8988T (cell line): Measurements from ENCODE around the gene FCRLB.
"Not testable (repeated sequence)": the region's sequence is repeated elsewhere in the genome, so short reads cannot be mapped to it uniquely, and the experiment has no call there.

ENCODE experiments used
- DNase-seq: peaks from one replicate; pipeline ENCODE4 v3.0.0; 2011

The FCRLB gene

GRCh38 chr1:161721738-161722343 is 497 bp downstream of the FCRLB start:
- DNase-seq = no peak

DNA sequence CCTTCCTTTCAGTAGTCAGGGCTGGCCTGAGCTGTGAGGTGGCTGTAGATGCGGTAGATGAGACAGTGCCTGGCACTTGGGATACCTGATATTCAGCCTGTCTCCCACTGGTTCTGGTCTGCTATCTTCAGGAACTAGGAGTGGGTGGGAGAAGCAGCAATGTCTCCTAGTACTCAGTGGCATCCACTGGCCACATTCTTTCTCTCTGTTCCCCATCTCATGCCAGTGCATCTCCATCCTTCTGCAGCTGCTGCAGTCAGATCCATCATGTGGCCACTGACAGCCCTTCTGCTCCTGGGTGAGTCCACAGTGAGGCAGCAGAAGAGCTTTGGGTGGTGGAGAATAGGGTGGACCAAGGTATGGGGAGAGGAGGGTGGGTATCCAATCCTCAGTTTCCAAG is 1.1 kb downstream of the FCRLB start:
- no peak for DNase-seq

- DNase-seq = no peak
These were observed 2.3 kb downstream of the FCRLB start for GRCh38 chr1:161723459-161724141.

DNA sequence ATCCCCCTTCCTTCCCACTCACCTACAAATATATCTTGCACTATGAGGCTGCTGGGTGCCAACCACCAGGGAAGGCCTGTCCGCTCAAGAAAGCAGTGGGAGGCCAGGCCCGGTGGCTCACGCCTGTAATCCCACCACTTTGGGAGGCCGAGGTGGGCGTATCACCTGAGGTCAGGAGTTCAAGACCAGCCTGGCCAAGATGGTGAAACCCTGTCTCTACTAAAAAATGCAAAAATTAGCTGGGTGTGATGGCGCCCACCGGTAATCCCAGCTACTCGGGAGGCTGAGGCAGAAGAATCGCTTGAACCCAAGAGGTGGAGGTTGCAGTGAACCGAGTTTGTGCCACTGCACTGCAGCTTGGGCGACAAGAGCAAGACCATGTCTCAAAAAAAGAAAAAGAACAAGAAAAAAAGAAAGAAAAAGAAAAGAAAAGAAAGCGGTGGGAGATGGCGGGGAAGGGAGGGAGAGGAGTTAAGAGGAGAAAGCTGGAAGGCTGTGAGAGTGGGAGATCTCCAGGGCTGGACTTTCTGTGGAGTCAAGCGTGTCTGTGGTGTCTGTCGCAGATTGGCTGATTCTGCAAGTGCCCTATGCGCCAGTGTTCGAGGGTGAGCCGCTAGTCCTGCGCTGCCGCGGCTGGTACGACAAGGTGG is 4.0 kb downstream of the FCRLB start:
- not testable (repeated sequence) for DNase-seq

DNA sequence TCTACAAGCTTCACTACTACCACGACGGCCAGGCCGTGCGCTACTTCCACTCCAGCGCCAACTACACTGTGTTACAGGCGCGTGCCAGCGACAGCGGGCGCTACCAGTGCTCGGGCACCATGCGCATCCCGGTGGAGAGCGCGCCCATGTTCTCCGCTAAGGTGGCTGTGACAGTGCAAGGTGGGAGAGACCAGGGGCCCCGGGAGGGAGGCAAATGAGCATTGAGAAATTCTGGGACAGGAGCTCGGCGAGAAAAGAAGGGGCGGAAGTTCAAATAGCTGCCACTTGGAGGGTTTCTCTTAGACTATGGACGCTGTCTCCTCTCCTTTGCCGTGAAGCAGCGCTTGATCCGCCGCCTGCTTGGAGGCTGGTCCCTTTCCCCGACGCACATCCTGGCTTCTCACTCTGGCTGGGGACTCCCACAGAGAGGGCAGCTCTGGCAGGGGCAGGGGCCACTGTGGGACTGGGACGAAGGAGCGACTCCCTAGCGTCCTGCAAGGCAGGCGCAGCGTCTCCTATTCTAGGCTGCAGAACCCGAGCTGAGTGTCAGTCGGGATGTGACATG is 4.6 kb downstream of the FCRLB start:
- no peak for DNase-seq

GRCh38 chr1:161726473-161727255 is 5.3 kb downstream of the FCRLB start:
- peak; percentile 69 for DNase-seq

DNA sequence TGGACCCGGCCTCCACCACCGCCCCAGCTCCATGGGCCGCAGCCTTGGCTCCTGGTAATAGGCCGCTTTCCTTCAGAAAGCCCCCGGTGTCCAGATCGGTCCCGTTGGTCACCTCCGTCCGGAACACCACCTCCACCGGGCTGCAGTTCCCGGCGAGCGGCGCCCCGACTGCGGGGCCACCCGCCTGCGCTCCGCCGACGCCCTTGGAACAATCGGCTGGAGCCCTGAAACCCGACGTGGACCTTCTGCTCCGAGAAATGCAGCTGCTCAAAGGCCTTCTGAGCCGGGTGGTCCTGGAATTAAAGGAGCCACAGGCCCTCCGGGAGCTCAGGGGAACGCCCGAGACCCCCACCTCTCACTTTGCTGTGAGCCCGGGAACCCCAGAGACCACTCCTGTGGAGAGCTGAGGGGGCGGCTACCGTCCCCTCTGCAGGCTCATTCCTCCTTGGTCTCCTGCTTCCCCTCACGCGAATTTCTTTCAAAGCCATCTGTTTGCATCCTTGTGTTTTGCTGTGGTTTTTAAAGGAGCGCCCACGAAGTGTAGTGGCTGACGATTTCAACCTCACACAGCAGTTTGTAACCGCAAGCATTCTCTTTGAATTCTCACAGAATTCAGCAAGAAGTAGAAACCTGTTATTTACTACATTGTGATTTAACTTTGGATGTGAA is 6.0 kb downstream of the FCRLB start:
- DNase-seq = no peak

GRCh38 chr1:161728376-161729226 is 7.3 kb downstream of the FCRLB start:
- no peak for DNase-seq

- no peak for DNase-seq
These were observed 8.8 kb downstream of the FCRLB start for GRCh38 chr1:161730050-161730564.

- DNase-seq = no peak
These were observed 9.9 kb downstream of the FCRLB start for GRCh38 chr1:161731241-161731640.

GRCh38 chr1:161731981-161732718 is 10.8 kb downstream of the FCRLB start:
- no peak for DNase-seq

DNA sequence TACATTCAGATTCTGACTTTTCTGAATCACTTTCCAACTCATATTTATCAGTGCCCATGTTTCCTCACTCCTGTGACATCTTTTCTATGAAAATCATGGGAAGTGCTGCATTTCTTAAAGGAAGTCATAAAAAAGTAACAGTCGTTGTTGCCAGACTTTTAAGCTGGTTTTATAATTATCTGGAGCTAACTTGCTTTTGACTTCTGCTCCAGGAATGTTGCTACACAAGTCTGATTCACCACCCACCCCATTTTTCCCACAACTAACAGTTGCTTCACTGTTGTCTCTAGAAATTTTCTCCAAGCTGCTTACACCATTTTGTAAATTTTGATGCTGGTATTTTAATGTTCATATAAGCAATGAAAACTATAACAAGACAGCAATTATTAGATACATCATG is 12.2 kb downstream of the FCRLB start:
- no peak for DNase-seq

DNA sequence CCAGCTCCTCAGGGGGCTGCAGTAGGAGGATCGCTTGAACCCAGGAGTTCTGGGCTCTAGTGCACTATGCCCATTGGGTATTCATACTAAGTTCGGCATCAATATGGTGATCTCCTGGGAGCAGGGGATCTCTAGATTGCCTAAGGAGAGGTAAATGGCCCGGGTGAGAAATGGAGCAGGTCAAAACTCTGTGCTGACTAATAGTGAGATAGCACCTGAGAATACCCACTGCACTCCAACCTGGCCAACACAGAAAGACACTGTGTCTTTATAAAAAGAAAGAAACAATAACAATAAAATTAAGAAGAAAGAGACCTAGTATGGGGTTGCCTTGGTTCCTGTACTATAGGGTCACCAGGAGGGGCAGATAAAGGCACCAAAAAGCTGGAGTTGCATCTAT is 14.5 kb downstream of the FCRLB start:
- no peak for DNase-seq

GRCh38 chr1:161736335-161736969 is 15.1 kb downstream of the FCRLB start:
- DNase-seq = no peak

- no peak for DNase-seq
These were observed 16.3 kb downstream of the FCRLB start for GRCh38 chr1:161737625-161738024.

DNA sequence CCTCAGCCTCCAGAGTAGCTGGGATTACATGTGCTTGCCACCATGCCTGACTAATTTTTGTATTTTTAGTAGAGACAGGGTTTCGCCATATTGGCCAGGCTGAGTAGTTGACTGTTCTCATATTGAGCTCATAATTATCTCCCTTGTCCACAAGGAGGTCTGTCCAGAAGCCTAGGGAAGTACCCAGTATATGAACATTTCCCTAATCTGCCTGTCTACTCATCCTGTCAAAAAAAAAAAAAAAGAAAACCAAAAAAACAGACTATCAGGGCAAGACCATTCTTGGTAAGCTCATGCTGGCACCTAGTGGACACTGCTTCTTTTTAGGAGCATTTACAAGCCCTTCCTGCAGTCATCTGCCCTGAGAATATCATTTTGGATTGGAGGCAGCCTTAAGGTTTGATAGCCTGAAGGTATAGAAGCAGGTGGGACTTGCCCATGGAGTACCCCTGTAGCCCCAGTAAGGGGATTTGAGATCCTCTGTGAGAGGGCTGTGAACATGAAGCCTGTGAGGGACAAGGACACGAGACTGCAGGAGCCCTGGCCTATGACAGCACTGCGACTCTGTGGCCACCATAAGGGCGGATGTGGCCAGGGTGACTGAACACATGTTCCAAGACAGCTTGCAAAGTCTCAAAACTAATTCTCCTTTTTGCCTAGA is 17.4 kb downstream of the FCRLB start:
- no peak for DNase-seq

DNA sequence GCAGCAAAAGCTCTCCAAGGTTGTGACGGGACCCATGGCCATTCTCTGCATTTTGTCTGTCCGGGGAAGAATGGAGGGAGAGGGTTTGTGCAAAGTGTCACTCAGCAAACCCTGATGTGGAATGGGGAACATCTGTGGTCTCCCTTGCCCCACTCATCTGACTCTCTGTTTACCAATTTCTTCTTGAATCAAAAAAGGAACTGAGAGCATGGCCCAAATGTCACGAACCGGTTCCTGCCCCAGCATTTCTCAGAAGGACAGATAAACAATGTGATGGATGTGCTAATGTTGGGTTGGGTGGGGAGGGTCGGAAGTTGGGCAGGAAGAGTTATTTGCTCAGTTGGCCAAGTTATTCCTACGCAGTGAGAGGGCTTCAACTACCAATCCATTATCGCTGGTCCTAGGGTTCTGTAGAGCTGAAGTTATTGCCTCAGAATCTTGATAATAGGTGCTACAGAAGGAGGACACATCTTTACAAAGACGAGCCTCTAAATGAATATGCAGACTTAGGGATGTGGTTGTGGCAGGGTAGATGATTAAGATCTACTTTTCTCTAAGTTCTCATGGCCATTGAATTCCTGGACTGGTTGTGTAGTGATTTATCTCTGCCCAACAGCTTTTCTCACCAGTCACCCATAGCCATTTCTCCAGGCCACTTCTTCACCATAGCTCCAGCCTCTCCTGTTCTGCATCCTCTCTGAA is 18.7 kb downstream of the FCRLB start:
- no peak for DNase-seq

DNA sequence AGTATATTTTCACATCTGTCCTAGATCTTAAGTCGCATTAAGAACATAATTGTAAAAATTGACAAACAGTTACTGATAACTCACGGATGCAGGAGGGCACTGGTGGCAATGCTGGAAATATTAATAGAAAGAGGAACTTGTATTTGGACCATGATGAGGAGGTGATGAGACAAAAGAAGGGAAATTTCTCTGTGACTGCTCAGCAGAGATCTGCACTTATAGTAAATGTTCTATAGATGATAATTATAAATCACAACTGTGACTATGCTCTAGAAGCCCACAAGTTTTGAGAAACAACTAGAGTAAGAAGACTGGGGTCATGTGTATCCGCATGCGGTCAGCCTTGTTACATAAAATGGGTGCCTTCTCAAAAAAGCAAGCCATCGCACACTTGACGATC is 19.6 kb downstream of the FCRLB start:
- no peak for DNase-seq

GRCh38 chr1:161743231-161743630 is 21.9 kb downstream of the FCRLB start:
- no peak for DNase-seq
